Muscle layer of colon (tissue), 2 donors: Measurements from ENCODE around the gene AUNIP.

Experiments used
- H3K27ac ChIP-seq: one replicate; pipeline ENCODE4 v1.7.0; 2013; ENCODE audit warnings: low read depth, mild to moderate bottlenecking, low read length, moderate library complexity
- H3K27me3 ChIP-seq, 2 donors: one replicate each; pipeline ENCODE4 v1.7.0; 2013; ENCODE audit warnings: low read length in 2 of 2, mild to moderate bottlenecking in 2 of 2; ENCODE audit not compliant: insufficient read depth in 2 of 2, control insufficient read depth in 1 of 2
- H3K36me3 ChIP-seq: one replicate; pipeline ENCODE4 v1.7.0; 2013; ENCODE audit warnings: mild to moderate bottlenecking, low read length; ENCODE audit not compliant: insufficient read depth
- H3K4me1 ChIP-seq: one replicate; pipeline ENCODE4 v1.7.0; 2013; ENCODE audit warnings: mild to moderate bottlenecking, low read length; ENCODE audit not compliant: insufficient read depth
- H3K4me3 ChIP-seq, 2 donors: one replicate each; pipeline ENCODE4 v1.7.0; 2013; ENCODE audit warnings: low read length in 2 of 2, low read depth in 1 of 2, mild to moderate bottlenecking in 1 of 2, moderate library complexity in 1 of 2
- H3K9ac ChIP-seq: one replicate; pipeline ENCODE4 v1.7.0; 2013; ENCODE audit warnings: low read length
- H3K9me3 ChIP-seq: one replicate; pipeline ENCODE4 v1.7.0; 2013; ENCODE audit warnings: mild to moderate bottlenecking, low read length
- donor health status: abdominal sarcoma.
- donor health status: Adenocarcinoma of cecum.

Gene AUNIP

GRCh38 chr1:25804244-25804963, 54.9 kb downstream of the AUNIP start:
- peaks cover 28% of the 10 kb centered on the region for H3K4me1 ChIP-seq
- H3K27me3 ChIP-seq: no peaks in the 10 kb centered on the region
- no peak overlapping the region for H3K27ac ChIP-seq
- H3K4me3 ChIP-seq: no peak overlapping the region
- H3K9ac ChIP-seq: no peak overlapping the region
- peaks cover 11% of the 10 kb centered on the region for H3K36me3 ChIP-seq
- no peaks in the 10 kb centered on the region for H3K9me3 ChIP-seq

- no peak overlapping the region for H3K9ac ChIP-seq
- H3K4me1 ChIP-seq: peaks cover 33% of the 10 kb centered on the region
- no peak overlapping the region for H3K4me3 ChIP-seq
- peaks cover 11% of the 10 kb centered on the region for H3K36me3 ChIP-seq
- H3K9me3 ChIP-seq: no peaks in the 10 kb centered on the region
- H3K27ac ChIP-seq: no peak overlapping the region
- H3K27me3 ChIP-seq: no peaks in the 10 kb centered on the region
Observed at GRCh38 chr1:25803368-25803767, 55.9 kb downstream of the AUNIP start.

GRCh38 chr1:25802915-25803314, 56.3 kb downstream of the AUNIP start:
- Histone ChIP-seq H3K4me3 (no peak overlapping the region), H3K9ac (no peak overlapping the region), H3K27me3 (no peaks in the 10 kb centered on the region), H3K36me3 (peaks cover 11% of the 10 kb centered on the region), H3K4me1 (peaks cover 33% of the 10 kb centered on the region), H3K27ac (no peak overlapping the region), H3K9me3 (no peaks in the 10 kb centered on the region)

- Histone ChIP-seq H3K27me3 (no peaks in the 10 kb centered on the region), H3K4me1 (peaks cover 34% of the 10 kb centered on the region), H3K27ac (peak overlapping the region; percentile 22), H3K9ac (peak overlapping the region; percentile 57), H3K4me3 (peak overlapping the region; percentile 54 to 78), H3K9me3 (no peaks in the 10 kb centered on the region), H3K36me3 (no peaks in the 10 kb centered on the region)
Observed at GRCh38 chr1:25800703-25801377, 58.4 kb downstream of the AUNIP start.

GRCh38 chr1:25799935-25800702, 59.1 kb downstream of the AUNIP start, which contains the start of gene SELENON:
SELENON (plus strand) TSS chr1:25800193; CDS start chr1:25800231, 38 bp downstream.
- H3K27me3 ChIP-seq: no peaks in the 10 kb centered on the region
- peaks cover 28% of the 10 kb centered on the region for H3K4me1 ChIP-seq
- no peaks in the 10 kb centered on the region for H3K9me3 ChIP-seq
- H3K27ac ChIP-seq: peak within 1 kb of the TSS; percentile 22
- peak within 1 kb of the TSS; percentile 54 to 78 for H3K4me3 ChIP-seq
- H3K9ac ChIP-seq: peak within 1 kb of the TSS; percentile 57
- H3K36me3 ChIP-seq: no peaks in the 10 kb centered on the region

- Histone ChIP-seq H3K4me1 (peaks cover 28% of the 10 kb centered on the region), H3K36me3 (no peaks in the 10 kb centered on the region), H3K4me3 (peak overlapping the region; percentile 24 to 59), H3K27ac (peak overlapping the region; percentile 21), H3K9ac (peak overlapping the region; percentile 24), H3K9me3 (no peaks in the 10 kb centered on the region), H3K27me3 (no peaks in the 10 kb centered on the region)
Observed at GRCh38 chr1:25799352-25799934, 59.8 kb downstream of the AUNIP start.

- Histone ChIP-seq H3K9ac (no peak overlapping the region), H3K4me3 (no peak overlapping the region), H3K4me1 (peaks cover 28% of the 10 kb centered on the region), H3K27me3 (no peaks in the 10 kb centered on the region), H3K36me3 (no peaks in the 10 kb centered on the region), H3K9me3 (no peaks in the 10 kb centered on the region), H3K27ac (peak overlapping the region; percentile 21)
Observed at GRCh38 chr1:25798666-25799351, 60.4 kb downstream of the AUNIP start.

GRCh38 chr1:25797939-25798338, 61.3 kb downstream of the AUNIP start:
- Histone ChIP-seq H3K9me3 (no peaks in the 10 kb centered on the region), H3K9ac (no peak overlapping the region), H3K36me3 (no peaks in the 10 kb centered on the region), H3K27me3 (no peaks in the 10 kb centered on the region), H3K4me3 (no peak overlapping the region), H3K27ac (no peak overlapping the region), H3K4me1 (peaks cover 28% of the 10 kb centered on the region)

- no peaks in the 10 kb centered on the region for H3K9me3 ChIP-seq
- H3K4me3 ChIP-seq: no peak overlapping the region
- H3K27me3 ChIP-seq: no peaks in the 10 kb centered on the region
- H3K27ac ChIP-seq: no peak overlapping the region
- no peaks in the 10 kb centered on the region for H3K36me3 ChIP-seq
- no peak overlapping the region for H3K9ac ChIP-seq
- H3K4me1 ChIP-seq: peaks cover 27% of the 10 kb centered on the region
Observed at GRCh38 chr1:25796811-25797458, 62.3 kb downstream of the AUNIP start.

- H3K9me3 ChIP-seq: no peaks in the 10 kb centered on the region
- H3K27ac ChIP-seq: no peak overlapping the region
- peaks cover 21% of the 10 kb centered on the region for H3K4me1 ChIP-seq
- no peak overlapping the region for H3K4me3 ChIP-seq
- no peaks in the 10 kb centered on the region for H3K27me3 ChIP-seq
- no peaks in the 10 kb centered on the region for H3K36me3 ChIP-seq
- no peak overlapping the region for H3K9ac ChIP-seq
Observed at GRCh38 chr1:25795946-25796810, 63.1 kb downstream of the AUNIP start.
